Measurements from ENCODE around the gene MRPS6. TPM values are rescaled to one million over a fixed set of nuclear protein-coding genes. Genes with fewer than 3 reads are reported as not detected.

The MRPS6 gene
- total RNA-seq, 1 experiment from 2014 or later: 115 TPM

DNA sequence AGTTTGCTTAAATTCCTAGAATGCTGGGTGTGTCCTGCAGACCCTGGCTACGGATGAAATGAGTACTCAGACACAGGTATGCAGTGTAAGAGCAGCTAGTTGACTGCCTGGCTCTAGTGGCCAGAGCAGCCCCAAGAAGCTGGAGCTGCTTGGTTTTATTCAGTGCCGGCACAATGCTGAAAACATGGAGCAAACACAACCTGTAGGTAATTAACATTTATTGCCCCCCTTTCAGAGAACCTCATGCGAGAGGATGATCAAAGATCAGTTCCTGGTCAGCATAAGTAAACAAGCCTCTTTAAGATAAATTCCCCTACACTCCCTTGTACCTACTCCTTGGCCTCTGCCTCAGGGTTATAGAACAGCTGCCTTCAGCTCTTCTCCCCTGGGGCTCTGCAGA, 43.2 kb downstream of the MRPS6 start:
- no peak overlapping the region for H3K4me3 ChIP-seq (ENCODE audit: low read depth, low read length, poor library complexity, severe bottlenecking)
- no peaks in the 10 kb centered on the region for H3K27me3 ChIP-seq (replicated peaks; ENCODE audit: insufficient read depth, low read depth, low read length, poor library complexity)
- intact Hi-C loops (cut with micrococcal nuclease; ENCODE audit: unreplicated experiment): no loop called here
- H3K27ac ChIP-seq (ENCODE audit: low read depth, low read length, poor library complexity, severe bottlenecking): no peak overlapping the region
- H3K36me3 ChIP-seq (ENCODE audit: insufficient read depth, low read length, poor library complexity, severe bottlenecking): no peaks in the 10 kb centered on the region
- H3K9me3 ChIP-seq (ENCODE audit: low read depth, low read length, poor library complexity, severe bottlenecking): no peaks in the 10 kb centered on the region
- BruUV-seq (replicated peaks): no TSS peak
- no peak for DNase-seq (ENCODE audit: low spot score)
- peaks cover 5% of the 10 kb centered on the region for H3K4me1 ChIP-seq (ENCODE audit: insufficient read depth, low read length, poor library complexity, severe bottlenecking)
- TF ChIP-seq, protein P1, sequence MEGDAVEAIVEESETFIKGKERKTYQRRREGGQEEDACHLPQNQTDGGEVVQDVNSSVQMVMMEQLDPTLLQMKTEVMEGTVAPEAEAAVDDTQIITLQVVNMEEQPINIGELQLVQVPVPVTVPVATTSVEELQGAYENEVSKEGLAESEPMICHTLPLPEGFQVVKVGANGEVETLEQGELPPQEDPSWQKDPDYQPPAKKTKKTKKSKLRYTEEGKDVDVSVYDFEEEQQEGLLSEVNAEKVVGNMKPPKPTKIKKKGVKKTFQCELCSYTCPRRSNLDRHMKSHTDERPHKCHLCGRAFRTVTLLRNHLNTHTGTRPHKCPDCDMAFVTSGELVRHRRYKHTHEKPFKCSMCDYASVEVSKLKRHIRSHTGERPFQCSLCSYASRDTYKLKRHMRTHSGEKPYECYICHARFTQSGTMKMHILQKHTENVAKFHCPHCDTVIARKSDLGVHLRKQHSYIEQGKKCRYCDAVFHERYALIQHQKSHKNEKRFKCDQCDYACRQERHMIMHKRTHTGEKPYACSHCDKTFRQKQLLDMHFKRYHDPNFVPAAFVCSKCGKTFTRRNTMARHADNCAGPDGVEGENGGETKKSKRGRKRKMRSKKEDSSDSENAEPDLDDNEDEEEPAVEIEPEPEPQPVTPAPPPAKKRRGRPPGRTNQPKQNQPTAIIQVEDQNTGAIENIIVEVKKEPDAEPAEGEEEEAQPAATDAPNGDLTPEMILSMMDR (conservative IDR thresholded peaks at IDR 0.05; ENCODE audit: low read depth, low read length): no peak
- ChIA-PET CTCF (no interaction called here), POLR2A (ENCODE audit: low non-redundant PET) (no interaction called here)

DNA sequence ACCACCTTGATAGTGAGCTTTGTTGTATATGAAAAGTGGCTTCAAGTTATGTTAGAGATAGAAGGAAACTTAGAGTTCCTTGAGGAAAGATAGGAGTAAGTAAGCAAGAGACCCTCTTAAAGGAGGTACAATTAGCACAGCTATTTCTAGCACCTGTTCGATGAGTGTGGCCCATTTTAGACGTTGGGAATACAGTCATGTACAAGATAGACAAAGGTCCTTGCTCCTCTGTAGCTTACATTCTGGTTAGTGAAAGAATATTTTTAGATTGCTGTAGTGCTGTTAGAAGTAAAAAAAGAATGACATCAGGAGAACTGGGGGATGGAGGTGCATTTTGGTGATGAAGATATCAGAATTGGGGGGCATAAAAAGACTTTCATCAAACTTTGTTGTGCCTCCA, 47.5 kb downstream of the MRPS6 start:
- no peak overlapping the region for H3K4me3 ChIP-seq (ENCODE audit: low read depth, low read length, poor library complexity, severe bottlenecking)
- H3K4me1 ChIP-seq (ENCODE audit: insufficient read depth, low read length, poor library complexity, severe bottlenecking): no peaks in the 10 kb centered on the region
- POLR2A ChIA-PET (ENCODE audit: low non-redundant PET): interaction anchor here (0.6 kb wide), 1 partner anchor 14 kb away, joined by 9 read pairs; no protein-coding TSS in a partner anchor
- intact Hi-C loops (cut with micrococcal nuclease; ENCODE audit: unreplicated experiment): no loop called here
- H3K27me3 ChIP-seq (replicated peaks; ENCODE audit: insufficient read depth, low read depth, low read length, poor library complexity): no peaks in the 10 kb centered on the region
- H3K9me3 ChIP-seq (ENCODE audit: low read depth, low read length, poor library complexity, severe bottlenecking): no peaks in the 10 kb centered on the region
- no peak overlapping the region for H3K27ac ChIP-seq (ENCODE audit: low read depth, low read length, poor library complexity, severe bottlenecking)
- no TSS peak for BruUV-seq (replicated peaks)
- CTCF ChIA-PET: no interaction called here
- TF ChIP-seq, protein P1 (conservative IDR thresholded peaks at IDR 0.05; ENCODE audit: low read depth, low read length): no peak
- no peak for TF ChIP-seq EZH2 (IDR thresholded peaks at IDR 0.05; ENCODE audit: borderline replicate concordance, low read depth, low read length, poor library complexity, severe bottlenecking)
- H3K36me3 ChIP-seq (ENCODE audit: insufficient read depth, low read length, poor library complexity, severe bottlenecking): no peaks in the 10 kb centered on the region
- no peak for DNase-seq (ENCODE audit: low spot score)

DNA sequence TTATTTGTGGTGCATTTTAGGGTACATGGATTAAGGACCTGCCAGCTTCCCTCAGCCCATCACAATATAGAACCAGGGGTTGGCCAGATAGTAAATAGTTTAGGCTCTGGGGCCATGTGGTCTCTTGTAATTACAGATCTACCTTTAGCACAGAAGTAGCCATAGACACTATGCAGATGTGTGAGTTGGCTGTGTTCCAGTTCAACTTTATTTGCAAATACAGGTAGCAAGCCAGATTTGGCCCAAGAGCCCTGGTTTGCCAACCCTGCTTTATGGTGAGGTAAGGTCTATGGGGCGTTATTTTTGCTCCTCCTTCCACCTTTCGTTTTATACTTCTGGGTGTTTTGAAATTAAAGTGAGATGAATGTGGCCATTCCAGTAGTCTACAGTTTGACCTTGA, 48.7 kb downstream of the MRPS6 start:
- H3K9me3 ChIP-seq (ENCODE audit: low read depth, low read length, poor library complexity, severe bottlenecking): no peaks in the 10 kb centered on the region
- CTCF ChIA-PET: no interaction called here
- no peaks in the 10 kb centered on the region for H3K27me3 ChIP-seq (replicated peaks; ENCODE audit: insufficient read depth, low read depth, low read length, poor library complexity)
- POLR2A ChIA-PET (ENCODE audit: low non-redundant PET): no interaction called here
- BruUV-seq (replicated peaks): no TSS peak
- intact Hi-C loops (cut with micrococcal nuclease; ENCODE audit: unreplicated experiment): no loop called here
- H3K4me3 ChIP-seq (ENCODE audit: low read depth, low read length, poor library complexity, severe bottlenecking): no peak overlapping the region
- no peaks in the 10 kb centered on the region for H3K36me3 ChIP-seq (ENCODE audit: insufficient read depth, low read length, poor library complexity, severe bottlenecking)
- H3K4me1 ChIP-seq (ENCODE audit: insufficient read depth, low read length, poor library complexity, severe bottlenecking): no peaks in the 10 kb centered on the region
- DNase-seq (ENCODE audit: low spot score): no peak
- TF ChIP-seq EZH2 (IDR thresholded peaks at IDR 0.05; ENCODE audit: borderline replicate concordance, low read depth, low read length, poor library complexity, severe bottlenecking): no peak
- TF ChIP-seq, protein P1 (conservative IDR thresholded peaks at IDR 0.05; ENCODE audit: low read depth, low read length): no peak
- H3K27ac ChIP-seq (ENCODE audit: low read depth, low read length, poor library complexity, severe bottlenecking): no peak overlapping the region
